H9 (cell line): ENCODE measurements around the gene FRZB. TPM values are rescaled to one million over a fixed set of nuclear protein-coding genes. Genes with fewer than 3 reads are reported as not detected.

ENCODE experiments used
- DNase-seq: peaks from one replicate; pipeline ENCODE4 v3.0.0-alpha.2; 2017
- H2AFZ ChIP-seq: one replicate; pipeline ENCODE4 v1.6.1; 2013; ENCODE audit warnings: mild to moderate bottlenecking, low read length, control low read depth, moderate library complexity
- H2AK5ac ChIP-seq: 2 replicates; pipeline ENCODE4 v1.6.1; 2013; ENCODE audit warnings: low read length, control low read depth, mixed read lengths; ENCODE audit not compliant: insufficient read length
- H2BK120ac ChIP-seq: one replicate; pipeline ENCODE4 v1.6.1; 2013; ENCODE audit warnings: low read depth, mild to moderate bottlenecking, low read length, control low read depth, inconsistent platforms; ENCODE audit not compliant: poor library complexity, severe bottlenecking
- H2BK12ac ChIP-seq: 2 replicates; pipeline ENCODE4 v1.6.1; 2013; ENCODE audit warnings: low read length, control low read depth, mixed read lengths, low read depth; ENCODE audit not compliant: insufficient read length
- H2BK15ac ChIP-seq: 2 replicates; pipeline ENCODE4 v1.6.1; 2013; ENCODE audit warnings: low read depth, low read length, control low read depth
- H2BK20ac ChIP-seq: one replicate; pipeline ENCODE4 v1.6.1; 2013; ENCODE audit warnings: low read depth, mild to moderate bottlenecking, low read length, control low read depth, inconsistent platforms; ENCODE audit not compliant: poor library complexity, severe bottlenecking
- H2BK5ac ChIP-seq: 2 replicates; pipeline ENCODE4 v1.6.1; 2013; ENCODE audit warnings: low read length, control low read depth, mixed read lengths; ENCODE audit not compliant: insufficient read length
- H3K14ac ChIP-seq: 2 replicates; pipeline ENCODE4 v1.6.1; 2013; ENCODE audit warnings: low read length, control low read depth; ENCODE audit not compliant: insufficient read depth
- H3K18ac ChIP-seq: 2 replicates; pipeline ENCODE4 v1.6.1; 2013; ENCODE audit warnings: low read depth, mild to moderate bottlenecking, mixed read lengths, low read length, control low read depth; ENCODE audit not compliant: insufficient read length
- H3K23ac ChIP-seq: 2 replicates; pipeline ENCODE4 v1.6.1; 2013; ENCODE audit warnings: low read length, control low read depth, mixed read lengths, low read depth; ENCODE audit not compliant: insufficient read length
- H3K23me2 ChIP-seq: 2 replicates; pipeline ENCODE4 v1.6.1; 2013; ENCODE audit warnings: low read depth, mild to moderate bottlenecking, mixed read lengths, low read length, control low read depth; ENCODE audit not compliant: insufficient read length, poor library complexity, severe bottlenecking
- H3K27ac ChIP-seq: 2 replicates; pipeline ENCODE4 v1.5.1; 2013; ENCODE audit warnings: low read length, control low read depth, mixed read lengths, low read depth; ENCODE audit not compliant: insufficient read length
- H3K27me3 ChIP-seq: 2 replicates; pipeline ENCODE4 v1.6.1; 2013; ENCODE audit warnings: low read length, control low read depth, inconsistent platforms; ENCODE audit not compliant: insufficient read depth
- H3K4ac ChIP-seq: 2 replicates; pipeline ENCODE4 v1.6.1; 2013; ENCODE audit warnings: low read depth, mild to moderate bottlenecking, control low read depth, inconsistent platforms, low read length, moderate library complexity
- H3K4me1 ChIP-seq: 2 replicates; pipeline ENCODE4 v1.6.1; 2013; ENCODE audit warnings: low read length, control low read depth, inconsistent platforms; ENCODE audit not compliant: insufficient read depth
- H3K4me2 ChIP-seq: 2 replicates; pipeline ENCODE4 v1.6.1; 2013; ENCODE audit warnings: low read length, control low read depth, mixed read lengths; ENCODE audit not compliant: insufficient read length, insufficient read depth
- H3K56ac ChIP-seq: 2 replicates; pipeline ENCODE4 v1.6.1; 2013; ENCODE audit warnings: low read depth, mild to moderate bottlenecking, mixed read lengths, low read length, control low read depth; ENCODE audit not compliant: insufficient read length
- H3K79me1 ChIP-seq: 2 replicates; pipeline ENCODE4 v1.6.1; 2013; ENCODE audit warnings: low read depth, mild to moderate bottlenecking, moderate library complexity, low read length, control low read depth, inconsistent platforms; ENCODE audit not compliant: insufficient read depth, poor library complexity, severe bottlenecking
- H3K79me2 ChIP-seq: 2 replicates; pipeline ENCODE4 v1.6.1; 2013; ENCODE audit warnings: low read length, control low read depth, inconsistent platforms; ENCODE audit not compliant: insufficient read depth
- H3K9ac ChIP-seq: 2 replicates; pipeline ENCODE4 v1.6.1; 2013; ENCODE audit warnings: low read length, control low read depth, mixed read lengths; ENCODE audit not compliant: insufficient read length; ENCODE audit errors: extremely low read depth
- H3K9me3 ChIP-seq: one replicate; pipeline ENCODE4 v1.6.1; 2013; ENCODE audit warnings: low read depth, low read length, inconsistent platforms; ENCODE audit not compliant: control insufficient read depth
- H3T11ph ChIP-seq: one replicate; pipeline ENCODE4 v1.6.1; 2013; ENCODE audit warnings: mild to moderate bottlenecking, low read length, control low read depth, inconsistent platforms
- H4K20me1 ChIP-seq: one replicate; pipeline ENCODE4 v1.6.1; 2013; ENCODE audit not compliant: control insufficient read depth, insufficient read length, insufficient read depth
- H4K5ac ChIP-seq: 2 replicates; pipeline ENCODE4 v1.6.1; 2013; ENCODE audit warnings: low read depth, mild to moderate bottlenecking, mixed read lengths, low read length, control low read depth; ENCODE audit not compliant: insufficient read length
- H4K8ac ChIP-seq: replicated peaks from 2 replicates; pipeline ENCODE4 v1.6.1; 2013; ENCODE audit warnings: low read length, control low read depth, mixed read lengths, low read depth; ENCODE audit not compliant: insufficient read length
- H4K91ac ChIP-seq: 2 replicates; pipeline ENCODE4 v1.6.1; 2013; ENCODE audit warnings: low read depth, mild to moderate bottlenecking, moderate library complexity, mixed read lengths, low read length, control low read depth; ENCODE audit not compliant: insufficient read length
- H3K27ac Mint-ChIP-seq, 3 experiments: 2 replicates in 2 of 3; 3 replicates in 1 of 3; pipeline ENCODE4 v1.8.0; 2020 to 2021; ENCODE audit warnings: mixed read lengths in 3 of 3, mild to moderate bottlenecking in 1 of 3, moderate library complexity in 1 of 3
- H3K27me3 Mint-ChIP-seq: 2 replicates; pipeline ENCODE4 v1.8.0; 2021; ENCODE audit warnings: low read depth, mild to moderate bottlenecking, moderate library complexity, mixed read lengths
- H3K36me3 Mint-ChIP-seq, 3 experiments: 2 replicates in 2 of 3; 3 replicates in 1 of 3; pipeline ENCODE4 v1.8.0; 2020 to 2021; ENCODE audit warnings: low read depth in 3 of 3, mixed read lengths in 3 of 3; ENCODE audit not compliant: insufficient read depth in 1 of 3
- H3K4me1 Mint-ChIP-seq, 2 experiments: 2 replicates each; pipeline ENCODE4 v1.8.0; 2020; ENCODE audit warnings: mixed read lengths in 2 of 2
- H3K4me3 Mint-ChIP-seq, 2 experiments: 2 replicates in 1 of 2; 3 replicates in 1 of 2; pipeline ENCODE4 v1.8.0; 2020 to 2021; ENCODE audit warnings: mild to moderate bottlenecking in 2 of 2, mixed read lengths in 2 of 2, moderate library complexity in 1 of 2
- H3K9me3 Mint-ChIP-seq, 2 experiments: 2 replicates in 1 of 2; 3 replicates in 1 of 2; pipeline ENCODE4 v1.8.0; 2020; ENCODE audit warnings: mild to moderate bottlenecking in 2 of 2, mixed read lengths in 2 of 2, moderate library complexity in 1 of 2
- WGBS: extraction: QIAGEN DNeasy Blood & Tissue Kit; methylation state at CpG from one replicate; pipeline ENCODE4 v1.1.7; 2013; ENCODE audit warnings: missing lambda C conversion rate, low lambda C conversion rate, mixed read lengths; ENCODE audit not compliant: insufficient read length; ENCODE audit errors: extremely low coverage; 5-methylcytosine and 5-hydroxymethylcytosine counted together
- total RNA-seq: library from RNA; stranded (reverse); gene quantifications from 2 replicates; pipeline ENCODE4 v1.2.1, GENCODE V29; 2021
- TF ChIP-seq, protein P1 (sequence below): fragments of 200-600 bp; sonication (generic); conservative IDR thresholded peaks from 3 replicates; pipeline ENCODE4 v1.8.0; 2021; ENCODE audit warnings: antibody characterized with exemption, mild to moderate bottlenecking

Gene FRZB
- total RNA-seq, 1 experiment from 2014 or later, result 1.1 TPM

DNA sequence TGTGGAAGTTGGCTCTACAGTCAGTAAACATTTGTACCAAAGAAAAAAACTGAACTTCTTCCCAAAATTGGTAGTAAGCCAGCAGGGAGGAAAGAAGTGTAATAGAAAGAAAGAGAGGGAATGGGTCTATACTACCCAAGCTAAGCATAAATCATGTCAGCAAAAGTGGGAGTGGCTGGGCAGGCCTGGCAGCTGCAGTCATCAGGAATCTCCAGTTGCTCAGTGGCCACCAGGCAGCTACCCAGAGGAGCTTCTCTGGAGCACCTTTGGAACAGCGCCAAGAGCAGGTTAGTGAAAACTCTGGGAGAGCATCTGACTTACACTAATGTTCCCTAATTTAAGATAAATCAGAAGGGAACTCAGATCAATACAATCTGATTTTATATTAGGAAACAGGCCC lies 14.3 kb downstream of the FRZB start:
- TF ChIP-seq, protein P1, sequence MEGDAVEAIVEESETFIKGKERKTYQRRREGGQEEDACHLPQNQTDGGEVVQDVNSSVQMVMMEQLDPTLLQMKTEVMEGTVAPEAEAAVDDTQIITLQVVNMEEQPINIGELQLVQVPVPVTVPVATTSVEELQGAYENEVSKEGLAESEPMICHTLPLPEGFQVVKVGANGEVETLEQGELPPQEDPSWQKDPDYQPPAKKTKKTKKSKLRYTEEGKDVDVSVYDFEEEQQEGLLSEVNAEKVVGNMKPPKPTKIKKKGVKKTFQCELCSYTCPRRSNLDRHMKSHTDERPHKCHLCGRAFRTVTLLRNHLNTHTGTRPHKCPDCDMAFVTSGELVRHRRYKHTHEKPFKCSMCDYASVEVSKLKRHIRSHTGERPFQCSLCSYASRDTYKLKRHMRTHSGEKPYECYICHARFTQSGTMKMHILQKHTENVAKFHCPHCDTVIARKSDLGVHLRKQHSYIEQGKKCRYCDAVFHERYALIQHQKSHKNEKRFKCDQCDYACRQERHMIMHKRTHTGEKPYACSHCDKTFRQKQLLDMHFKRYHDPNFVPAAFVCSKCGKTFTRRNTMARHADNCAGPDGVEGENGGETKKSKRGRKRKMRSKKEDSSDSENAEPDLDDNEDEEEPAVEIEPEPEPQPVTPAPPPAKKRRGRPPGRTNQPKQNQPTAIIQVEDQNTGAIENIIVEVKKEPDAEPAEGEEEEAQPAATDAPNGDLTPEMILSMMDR, result no peak
- Histone ChIP-seq H2AFZ (no peak overlapping the region), H3K18ac (no peak overlapping the region), H3T11ph (no peak overlapping the region), H3K79me2 (no peaks in the 10 kb centered on the region), H3K79me1 (no peaks in the 10 kb centered on the region), H2BK15ac (no peak overlapping the region), H3K56ac (no peak overlapping the region), H3K27ac (no peak overlapping the region), H4K8ac (no peak overlapping the region), H3K9me3 (no peaks in the 10 kb centered on the region), H3K14ac (no peak overlapping the region), H3K9ac (no peak overlapping the region), H4K20me1 (no peaks in the 10 kb centered on the region), H2AK5ac (no peak overlapping the region), H3K4ac (no peak overlapping the region), H3K27me3 (no peaks in the 10 kb centered on the region), H3K23ac (no peak overlapping the region), H3K4me1 (no peaks in the 10 kb centered on the region), H2BK20ac (no peak overlapping the region), H3K4me2 (no peak overlapping the region), H4K5ac (no peak overlapping the region), H4K91ac (no peak overlapping the region), H3K23me2 (no peaks in the 10 kb centered on the region), H2BK12ac (no peak overlapping the region), H2BK120ac (no peak overlapping the region), H2BK5ac (no peak overlapping the region)
- no peak for DNase-seq
- no peak overlapping the region for H3K27ac Mint-ChIP-seq
- no peaks in the 10 kb centered on the region for H3K9me3 Mint-ChIP-seq
- WGBS, result no CpG with 5 or more reads among the region's 1 CpG
- no peaks in the 10 kb centered on the region for H3K27me3 Mint-ChIP-seq
- no peaks in the 10 kb centered on the region for H3K36me3 Mint-ChIP-seq
- peaks cover 4 to 10% of the 10 kb centered on the region in 2 experiments; a peak in 3 of 4 replicates for H3K4me1 Mint-ChIP-seq
- H3K4me3 Mint-ChIP-seq, result no peak overlapping the region
